ENCODE data around the gene PANX3. TPM values are rescaled to one million over a fixed set of nuclear protein-coding genes. Genes with fewer than 3 reads are reported as not detected.
A peak's percentile ranks its signal among the peaks of the same experiment; 100 is the strongest.

The PANX3 gene
- total and polyA plus RNA-seq, 2 experiments from 2014 or later = 0.25 TPM; not detected in 1

DNA sequence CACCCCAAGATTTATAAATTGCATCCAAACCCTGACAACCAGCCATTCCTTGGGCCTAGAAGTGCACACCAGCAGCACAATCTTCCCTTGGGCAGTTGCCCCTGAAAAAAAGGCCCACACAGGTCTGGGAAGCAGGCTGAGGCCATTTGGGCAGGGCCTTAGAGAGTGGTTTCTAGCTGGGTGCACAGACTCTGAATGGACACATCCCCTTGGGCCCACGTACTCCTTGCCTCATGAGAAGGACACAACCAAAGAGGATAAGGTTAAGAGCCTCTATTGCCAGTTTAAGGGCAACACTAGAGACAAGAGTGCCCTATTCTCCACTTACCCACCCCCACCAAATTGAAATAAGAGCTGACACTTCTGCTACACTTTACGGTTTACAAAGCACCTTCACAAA lies 933 bp upstream of the PANX3 start:
- Histone ChIP-seq H4K20me1 (ENCODE audit: insufficient read depth, poor library complexity, severe bottlenecking) (no peaks in the 10 kb centered on the region), H3K9me3 (ENCODE audit: low read depth) (no peaks in the 10 kb centered on the region), H3K4me1 (ENCODE audit: insufficient read depth) (no peaks in the 10 kb centered on the region), H3K79me2 (no peaks in the 10 kb centered on the region), H3K4me3 (no peak overlapping the region), H3K4me2 (no peak overlapping the region), H2AFZ (no peak overlapping the region), H3K27me3 (no peaks in the 10 kb centered on the region), H3K27ac (no peak overlapping the region), H3K36me3 (replicated peaks; ENCODE audit: insufficient read depth, low read depth) (no peaks in the 10 kb centered on the region), H3K9me2 (replicated peaks; ENCODE audit: insufficient read depth) (no peaks in the 10 kb centered on the region)
- TF ChIP-seq CTCF (IDR thresholded peaks at IDR 0.05; ENCODE audit: poor library complexity) (no peak), EZH2phosphoT487 (IDR thresholded peaks at IDR 0.05; ENCODE audit: low read depth, severe bottlenecking, unreplicated experiment) (no peak), EZH2 (IDR thresholded peaks at IDR 0.05; ENCODE audit: borderline replicate concordance) (no peak)
- WGBS (ENCODE audit: low lambda C conversion rate, missing lambda C conversion rate) = 71% methylated on average over 2 of the region's 2 CpGs
- no peak for DNase-seq (ENCODE audit: low spot score)

- Histone ChIP-seq H3K36me3 (replicated peaks; ENCODE audit: insufficient read depth, low read depth) (no peaks in the 10 kb centered on the region), H3K9me3 (ENCODE audit: low read depth) (no peaks in the 10 kb centered on the region), H3K27me3 (no peaks in the 10 kb centered on the region), H3K79me2 (no peaks in the 10 kb centered on the region), H3K4me1 (ENCODE audit: insufficient read depth) (no peaks in the 10 kb centered on the region), H3K9me2 (replicated peaks; ENCODE audit: insufficient read depth) (no peaks in the 10 kb centered on the region), H2AFZ (no peak overlapping the region), H4K20me1 (ENCODE audit: insufficient read depth, poor library complexity, severe bottlenecking) (no peaks in the 10 kb centered on the region), H3K27ac (no peak overlapping the region), H3K4me3 (no peak overlapping the region), H3K4me2 (no peak overlapping the region)
- 78% methylated on average over 3 of the region's 3 CpGs for WGBS (ENCODE audit: low lambda C conversion rate, missing lambda C conversion rate)
- TF ChIP-seq EZH2phosphoT487 (IDR thresholded peaks at IDR 0.05; ENCODE audit: low read depth, severe bottlenecking, unreplicated experiment) (no peak), CTCF (IDR thresholded peaks at IDR 0.05; ENCODE audit: poor library complexity) (no peak), EZH2 (IDR thresholded peaks at IDR 0.05; ENCODE audit: borderline replicate concordance) (no peak)
- DNase-seq (ENCODE audit: low spot score) = no peak
Observed at GRCh38 chr11:124612045-124612444, 817 bp downstream of the PANX3 start.

- no peaks in the 10 kb centered on the region for H3K27me3 ChIP-seq
- no peak overlapping the region for H3K27ac ChIP-seq
- no peak overlapping the region for H3K4me3 ChIP-seq
- no peaks in the 10 kb centered on the region for H3K9me3 ChIP-seq (ENCODE audit: low read depth)
- TF ChIP-seq EZH2phosphoT487 (IDR thresholded peaks at IDR 0.05; ENCODE audit: low read depth, severe bottlenecking, unreplicated experiment) (no peak), CTCF (IDR thresholded peaks at IDR 0.05; ENCODE audit: poor library complexity) (no peak), EZH2 (IDR thresholded peaks at IDR 0.05; ENCODE audit: borderline replicate concordance) (no peak)
- no peaks in the 10 kb centered on the region for H3K79me2 ChIP-seq
- H3K36me3 ChIP-seq (replicated peaks; ENCODE audit: insufficient read depth, low read depth) = no peaks in the 10 kb centered on the region
- DNase-seq (ENCODE audit: low spot score) = peak; percentile 17
- H3K4me1 ChIP-seq (ENCODE audit: insufficient read depth) = no peaks in the 10 kb centered on the region
- H3K4me2 ChIP-seq = no peak overlapping the region
- 75% methylated on average over 10 of the region's 10 CpGs for WGBS (ENCODE audit: low lambda C conversion rate, missing lambda C conversion rate)
- H4K20me1 ChIP-seq (ENCODE audit: insufficient read depth, poor library complexity, severe bottlenecking) = no peaks in the 10 kb centered on the region
- H3K9me2 ChIP-seq (replicated peaks; ENCODE audit: insufficient read depth) = no peaks in the 10 kb centered on the region
- no peak overlapping the region for H2AFZ ChIP-seq
Observed at GRCh38 chr11:124612567-124613246, 1.5 kb downstream of the PANX3 start.

Measured in hepatocyte (in vitro differentiated cells).